GM12878 (cell line): ENCODE measurements around the gene HSPA12B.

ENCODE experiments used
- EZH2 ChIP-seq: IDR thresholded peaks from 2 replicates; pipeline ENCODE4 v1.6.1; 2012; ENCODE audit warnings: low read depth, mild to moderate bottlenecking, control low read depth, inconsistent platforms, low read length, borderline replicate concordance; ENCODE audit not compliant: control insufficient read depth
- JUND ChIP-seq: IDR thresholded peaks from 2 replicates; pipeline ENCODE4 v1.6.1; 2012; ENCODE audit warnings: low read depth, mild to moderate bottlenecking, low read length, improper control_type of control experiment, moderate library complexity
- WRNIP1 ChIP-seq: IDR thresholded peaks from 2 replicates; pipeline ENCODE4 v1.6.1; 2011; ENCODE audit warnings: low read depth, low read length, improper control_type of control experiment, borderline replicate concordance
- YY1 ChIP-seq: IDR thresholded peaks from 2 replicates; pipeline ENCODE4 v1.6.1; 2011; ENCODE audit warnings: low read depth, mild to moderate bottlenecking, low read length
- TF ChIP-seq, protein P1 (sequence below): IDR thresholded peaks from 2 replicates; pipeline ENCODE4 v1.6.1; 2012; ENCODE audit warnings: mild to moderate bottlenecking, low read depth, low read length

DNA sequence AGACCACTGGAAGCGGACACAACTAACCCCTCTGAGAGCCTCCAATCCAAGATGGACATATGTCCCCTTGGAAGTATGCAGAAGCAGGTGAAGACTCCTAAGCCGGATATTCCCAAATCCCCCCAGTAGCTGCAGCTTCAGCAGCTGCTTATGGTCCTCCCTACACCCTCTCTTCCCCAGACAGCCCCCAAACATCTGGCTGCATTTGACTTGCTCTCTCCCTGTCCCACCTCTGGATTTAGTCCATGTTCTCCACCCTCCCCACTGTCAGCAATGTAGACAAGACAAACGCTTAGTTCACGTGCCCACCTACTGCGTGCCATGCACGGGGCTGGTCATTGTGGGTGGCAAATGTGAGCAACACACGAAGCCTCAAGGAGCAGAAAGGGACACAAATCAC lies 46.1 kb upstream of the HSPA12B start:
- TF ChIP-seq WRNIP1, result no peak
- no peak for TF ChIP-seq EZH2
- TF ChIP-seq JUND, result no peak
- TF ChIP-seq YY1, result no peak
- TF ChIP-seq, protein P1, sequence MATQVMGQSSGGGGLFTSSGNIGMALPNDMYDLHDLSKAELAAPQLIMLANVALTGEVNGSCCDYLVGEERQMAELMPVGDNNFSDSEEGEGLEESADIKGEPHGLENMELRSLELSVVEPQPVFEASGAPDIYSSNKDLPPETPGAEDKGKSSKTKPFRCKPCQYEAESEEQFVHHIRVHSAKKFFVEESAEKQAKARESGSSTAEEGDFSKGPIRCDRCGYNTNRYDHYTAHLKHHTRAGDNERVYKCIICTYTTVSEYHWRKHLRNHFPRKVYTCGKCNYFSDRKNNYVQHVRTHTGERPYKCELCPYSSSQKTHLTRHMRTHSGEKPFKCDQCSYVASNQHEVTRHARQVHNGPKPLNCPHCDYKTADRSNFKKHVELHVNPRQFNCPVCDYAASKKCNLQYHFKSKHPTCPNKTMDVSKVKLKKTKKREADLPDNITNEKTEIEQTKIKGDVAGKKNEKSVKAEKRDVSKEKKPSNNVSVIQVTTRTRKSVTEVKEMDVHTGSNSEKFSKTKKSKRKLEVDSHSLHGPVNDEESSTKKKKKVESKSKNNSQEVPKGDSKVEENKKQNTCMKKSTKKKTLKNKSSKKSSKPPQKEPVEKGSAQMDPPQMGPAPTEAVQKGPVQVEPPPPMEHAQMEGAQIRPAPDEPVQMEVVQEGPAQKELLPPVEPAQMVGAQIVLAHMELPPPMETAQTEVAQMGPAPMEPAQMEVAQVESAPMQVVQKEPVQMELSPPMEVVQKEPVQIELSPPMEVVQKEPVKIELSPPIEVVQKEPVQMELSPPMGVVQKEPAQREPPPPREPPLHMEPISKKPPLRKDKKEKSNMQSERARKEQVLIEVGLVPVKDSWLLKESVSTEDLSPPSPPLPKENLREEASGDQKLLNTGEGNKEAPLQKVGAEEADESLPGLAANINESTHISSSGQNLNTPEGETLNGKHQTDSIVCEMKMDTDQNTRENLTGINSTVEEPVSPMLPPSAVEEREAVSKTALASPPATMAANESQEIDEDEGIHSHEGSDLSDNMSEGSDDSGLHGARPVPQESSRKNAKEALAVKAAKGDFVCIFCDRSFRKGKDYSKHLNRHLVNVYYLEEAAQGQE, result no peak
